Bronchial epithelial cell (primary cell): Measurements from ENCODE around the gene RNASET2. TPM values are rescaled to one million over a fixed set of nuclear protein-coding genes. Genes with fewer than 3 reads are reported as not detected.
A peak's percentile ranks its signal among the peaks of the same experiment; 100 is the strongest.

Experiments used
- DNase-seq: peaks from one replicate; pipeline ENCODE4 v3.0.0-alpha.2; 2010; ENCODE audit warnings: low read depth
- FAIRE-seq: peaks from 2 replicates; lab custom pipeline; 2011; peaks lifted over from hg19 to GRCh38; lab: Jason Lieb, UNC
- H3K27me3 ChIP-seq: 2 replicates; pipeline ENCODE4 v1.5.1; 2011; ENCODE audit warnings: low read length; ENCODE audit not compliant: control insufficient read depth, insufficient read depth
- H3K36me3 ChIP-seq: 2 replicates; pipeline ENCODE4 v1.5.1; 2011; ENCODE audit warnings: low read length; ENCODE audit not compliant: control insufficient read depth, insufficient read depth
- H3K4me3 ChIP-seq: 2 replicates; pipeline ENCODE4 v1.5.1; 2011; ENCODE audit warnings: mild to moderate bottlenecking, low read depth, low read length, control low read depth
- CTCF ChIP-seq: IDR thresholded peaks from 2 replicates; pipeline ENCODE4 v1.5.1; 2011; ENCODE audit warnings: mild to moderate bottlenecking, moderate library complexity, low read length, control low read depth, inconsistent platforms; ENCODE audit not compliant: insufficient read depth, severe bottlenecking
- total RNA-seq: library from RNA; depleted of rRNA; stranded (reverse); fragments of >200 nt; gene quantifications from 2 replicates; pipeline ENCODE4 v1.2.1, GENCODE V29; 2014

The RNASET2 gene
- total RNA-seq, 1 donor from 2014 or later = 13.2 TPM

- H3K4me3 ChIP-seq = no peak overlapping the region
- DNase-seq (no peak), FAIRE-seq (peak; percentile 100)
- no peak for TF ChIP-seq CTCF
- no peaks in the 10 kb centered on the region for H3K36me3 ChIP-seq
- H3K27me3 ChIP-seq = no peaks in the 10 kb centered on the region
Measured at GRCh38 chr6:166930354-166930891, 25.9 kb downstream of the RNASET2 start.

- DNase-seq (no peak), FAIRE-seq (no peak)
- no peaks in the 10 kb centered on the region for H3K36me3 ChIP-seq
- no peak for TF ChIP-seq CTCF
- no peaks in the 10 kb centered on the region for H3K27me3 ChIP-seq
- H3K4me3 ChIP-seq = no peak overlapping the region
Measured at GRCh38 chr6:166929542-166930189, 26.7 kb downstream of the RNASET2 start.

DNA sequence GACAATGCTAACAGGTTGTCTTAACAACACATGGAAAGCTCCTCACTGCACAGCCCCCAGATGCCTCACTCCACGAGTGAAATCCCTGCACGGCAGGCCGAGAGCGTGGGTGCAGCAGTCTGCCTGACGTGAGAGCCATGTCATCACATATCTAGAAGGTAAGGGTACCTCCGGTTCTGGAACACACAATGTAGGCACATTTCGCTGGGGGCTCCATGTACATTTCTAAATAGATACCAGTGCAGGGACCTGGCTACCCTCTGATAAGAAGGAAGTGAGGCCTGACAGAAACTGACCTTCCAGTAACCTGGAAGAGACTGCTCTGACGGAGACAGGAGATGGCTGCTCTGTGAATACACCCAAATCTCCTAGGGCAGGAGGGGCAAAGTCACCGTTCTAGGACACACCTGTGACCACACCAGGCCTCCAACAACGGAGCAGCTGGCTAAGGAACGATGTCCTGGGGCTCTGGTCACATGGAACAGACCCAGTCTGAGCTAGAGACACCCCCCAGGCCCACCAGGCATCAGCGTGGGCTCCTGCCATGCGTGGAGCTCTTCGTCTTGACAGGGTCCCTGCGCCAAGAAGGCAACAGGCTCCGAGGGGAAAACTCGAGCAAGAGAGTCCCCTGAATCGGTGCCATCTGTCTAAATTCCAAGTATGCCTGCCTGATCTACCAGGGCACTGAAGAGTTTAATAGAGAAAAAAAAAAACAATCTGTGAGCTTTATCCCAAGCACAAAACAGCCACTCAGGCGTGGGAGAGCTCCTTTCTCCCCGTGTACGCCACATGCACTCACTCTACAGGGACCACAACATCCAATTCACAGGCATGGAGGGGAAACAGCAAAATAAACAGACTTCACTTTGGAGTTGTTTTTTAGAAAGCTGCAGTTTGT, 27.5 kb downstream of the RNASET2 start:
- no peak for FAIRE-seq

GRCh38 chr6:166927935-166928643, 28.3 kb downstream of the RNASET2 start:
- no peak for TF ChIP-seq CTCF
- Histone ChIP-seq H3K27me3 (no peaks in the 10 kb centered on the region), H3K4me3 (no peak overlapping the region), H3K36me3 (no peaks in the 10 kb centered on the region)
- FAIRE-seq (no peak), DNase-seq (no peak)

More for the DNA sequence above, 27.5 kb downstream of the RNASET2 start:
- DNase-seq = no peak
- Histone ChIP-seq H3K27me3 (no peaks in the 10 kb centered on the region), H3K36me3 (no peaks in the 10 kb centered on the region), H3K4me3 (no peak overlapping the region)
- TF ChIP-seq CTCF = no peak

DNA sequence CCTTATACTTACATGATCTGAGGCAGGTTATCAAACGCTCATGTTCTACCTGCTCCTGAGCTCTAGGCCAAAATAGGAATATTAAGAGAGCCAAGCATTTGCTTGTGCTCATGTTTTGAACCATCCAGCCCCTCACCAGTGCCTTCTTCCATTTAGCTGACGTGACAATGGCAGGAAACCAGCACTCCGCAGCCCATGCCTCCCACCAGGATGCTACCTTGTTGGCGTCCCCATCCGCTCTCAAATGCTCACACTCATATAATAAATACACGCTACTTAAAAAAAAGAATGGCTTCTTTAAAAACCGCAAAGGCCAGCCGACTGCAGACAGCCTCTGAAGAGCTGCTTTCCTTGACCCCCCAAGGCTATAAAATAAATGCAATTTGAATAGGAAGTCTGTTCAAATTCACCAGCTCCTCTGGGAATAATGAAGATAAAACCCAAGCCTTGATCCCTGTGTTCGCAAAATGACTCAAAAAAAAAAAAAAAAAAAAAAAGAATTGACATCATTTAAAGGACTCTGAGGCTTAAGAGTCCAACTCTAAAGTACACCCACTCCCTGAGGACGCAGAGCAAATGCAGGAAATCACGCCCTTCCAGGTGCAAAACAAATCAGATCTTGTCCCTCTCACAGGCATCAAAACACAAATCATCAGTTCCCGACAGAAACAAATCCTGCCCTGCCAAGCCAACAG, 29.0 kb downstream of the RNASET2 start:
- TF ChIP-seq CTCF = no peak
- H3K4me3 ChIP-seq = no peak overlapping the region
- no peak for FAIRE-seq
- DNase-seq = no peak
- H3K36me3 ChIP-seq = no peaks in the 10 kb centered on the region
- no peaks in the 10 kb centered on the region for H3K27me3 ChIP-seq
